Liver (tissue), 3 donors: ENCODE results near the gene U2AF2.

ENCODE experiments used
- JUND ChIP-seq, 2 donors: IDR thresholded peaks; 2 replicates each; pipeline ENCODE4 v1.6.1; 2016; ENCODE audit warnings: antibody characterized with exemption in 2 of 2
- NR2F2 ChIP-seq: IDR thresholded peaks from 2 replicates; pipeline ENCODE4 v1.6.1; 2016; ENCODE audit warnings: antibody characterized with exemption
- RAD21 ChIP-seq, 2 donors: IDR thresholded peaks; 2 replicates each; pipeline ENCODE4 v1.6.1; 2016; ENCODE audit warnings: antibody characterized with exemption in 2 of 2, mild to moderate bottlenecking in 2 of 2
- SP1 ChIP-seq: IDR thresholded peaks from 2 replicates; pipeline ENCODE4 v1.6.1; 2018; ENCODE audit warnings: antibody characterized with exemption, mild to moderate bottlenecking
- YY1 ChIP-seq: IDR thresholded peaks from 2 replicates; pipeline ENCODE4 v1.6.1; 2016; ENCODE audit warnings: antibody characterized with exemption, mild to moderate bottlenecking
- TF ChIP-seq, protein P1 (sequence below): fragments of 150-350 bp; IDR thresholded peaks from 2 replicates; pipeline ENCODE4 v1.5.1; 2017; ENCODE audit warnings: improper control_type of control experiment, low read depth, low read length; ENCODE audit not compliant: missing input control
- TF ChIP-seq, protein P2 (sequence below): IDR thresholded peaks from 2 replicates; pipeline ENCODE4 v1.6.1; 2016; ENCODE audit warnings: antibody characterized with exemption
- donor health status: healthy.
- donor health status: healthy.

DNA sequence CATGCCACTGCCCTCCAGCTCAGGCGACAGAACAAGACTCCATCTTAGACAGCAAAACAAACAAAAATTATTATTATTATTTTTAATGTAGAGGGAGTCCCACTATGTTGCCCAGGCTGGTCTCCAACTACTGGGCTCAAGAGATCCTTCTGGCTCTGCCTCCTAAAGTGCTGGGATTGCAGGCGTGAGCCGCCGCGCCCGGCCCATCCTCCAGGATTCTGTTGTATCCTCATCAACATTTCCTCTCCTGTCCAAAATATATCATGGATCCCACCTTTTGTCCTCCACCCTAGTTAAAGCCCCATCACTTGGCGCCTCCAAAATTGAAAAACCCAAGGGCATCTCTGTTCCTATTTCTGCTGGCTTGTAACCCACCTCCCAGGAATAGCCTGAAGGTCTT is 31.7 kb upstream of the U2AF2 start:
- TF ChIP-seq, protein P1, sequence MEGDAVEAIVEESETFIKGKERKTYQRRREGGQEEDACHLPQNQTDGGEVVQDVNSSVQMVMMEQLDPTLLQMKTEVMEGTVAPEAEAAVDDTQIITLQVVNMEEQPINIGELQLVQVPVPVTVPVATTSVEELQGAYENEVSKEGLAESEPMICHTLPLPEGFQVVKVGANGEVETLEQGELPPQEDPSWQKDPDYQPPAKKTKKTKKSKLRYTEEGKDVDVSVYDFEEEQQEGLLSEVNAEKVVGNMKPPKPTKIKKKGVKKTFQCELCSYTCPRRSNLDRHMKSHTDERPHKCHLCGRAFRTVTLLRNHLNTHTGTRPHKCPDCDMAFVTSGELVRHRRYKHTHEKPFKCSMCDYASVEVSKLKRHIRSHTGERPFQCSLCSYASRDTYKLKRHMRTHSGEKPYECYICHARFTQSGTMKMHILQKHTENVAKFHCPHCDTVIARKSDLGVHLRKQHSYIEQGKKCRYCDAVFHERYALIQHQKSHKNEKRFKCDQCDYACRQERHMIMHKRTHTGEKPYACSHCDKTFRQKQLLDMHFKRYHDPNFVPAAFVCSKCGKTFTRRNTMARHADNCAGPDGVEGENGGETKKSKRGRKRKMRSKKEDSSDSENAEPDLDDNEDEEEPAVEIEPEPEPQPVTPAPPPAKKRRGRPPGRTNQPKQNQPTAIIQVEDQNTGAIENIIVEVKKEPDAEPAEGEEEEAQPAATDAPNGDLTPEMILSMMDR, result no peak
- TF ChIP-seq JUND (IDR thresholded peaks at IDR 0.05) (no peak), YY1 (no peak), NR2F2 (no peak), RAD21 (IDR thresholded peaks at IDR 0.05) (no peak), SP1 (no peak)
- TF ChIP-seq, protein P2, sequence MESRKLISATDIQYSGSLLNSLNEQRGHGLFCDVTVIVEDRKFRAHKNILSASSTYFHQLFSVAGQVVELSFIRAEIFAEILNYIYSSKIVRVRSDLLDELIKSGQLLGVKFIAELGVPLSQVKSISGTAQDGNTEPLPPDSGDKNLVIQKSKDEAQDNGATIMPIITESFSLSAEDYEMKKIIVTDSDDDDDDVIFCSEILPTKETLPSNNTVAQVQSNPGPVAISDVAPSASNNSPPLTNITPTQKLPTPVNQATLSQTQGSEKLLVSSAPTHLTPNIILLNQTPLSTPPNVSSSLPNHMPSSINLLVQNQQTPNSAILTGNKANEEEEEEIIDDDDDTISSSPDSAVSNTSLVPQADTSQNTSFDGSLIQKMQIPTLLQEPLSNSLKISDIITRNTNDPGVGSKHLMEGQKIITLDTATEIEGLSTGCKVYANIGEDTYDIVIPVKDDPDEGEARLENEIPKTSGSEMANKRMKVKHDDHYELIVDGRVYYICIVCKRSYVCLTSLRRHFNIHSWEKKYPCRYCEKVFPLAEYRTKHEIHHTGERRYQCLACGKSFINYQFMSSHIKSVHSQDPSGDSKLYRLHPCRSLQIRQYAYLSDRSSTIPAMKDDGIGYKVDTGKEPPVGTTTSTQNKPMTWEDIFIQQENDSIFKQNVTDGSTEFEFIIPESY, result no peak
